NCI-H128 (cell line): ENCODE data around the gene DLG2.
"Not testable (repeated sequence)": the region's sequence is repeated elsewhere in the genome, so short reads cannot be mapped to it uniquely, and the experiment has no call there.

Experiments
- DNase-seq: peaks from one replicate; lab custom pipeline; 2025; ENCODE audit not compliant: unreplicated experiment; lab: John Stamatoyannopoulos, UW

DLG2 gene

DNA sequence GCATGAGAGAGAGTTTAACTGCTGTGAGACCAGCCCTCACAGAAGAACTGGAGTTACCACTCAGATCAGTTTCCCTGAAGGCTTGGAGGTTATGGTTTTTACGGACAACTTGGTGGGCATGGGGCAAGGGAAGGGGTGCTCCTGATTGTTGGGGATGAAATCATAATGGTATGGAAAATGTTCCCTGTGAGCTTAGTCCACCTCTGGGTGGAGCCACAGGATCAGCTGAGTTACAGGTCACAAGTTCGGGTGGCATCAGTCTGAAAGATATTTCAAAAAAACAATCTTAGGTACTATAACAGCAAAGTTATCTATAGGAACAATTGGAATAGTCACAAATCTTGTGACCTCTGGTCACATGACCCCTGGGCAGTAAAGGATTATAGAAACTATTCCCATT is 162.9 kb downstream of the DLG2 start:
- DNase-seq = no peak

GRCh38 chr11:85459304-85459703 is 167.8 kb downstream of the DLG2 start:
- no peak for DNase-seq

DNA sequence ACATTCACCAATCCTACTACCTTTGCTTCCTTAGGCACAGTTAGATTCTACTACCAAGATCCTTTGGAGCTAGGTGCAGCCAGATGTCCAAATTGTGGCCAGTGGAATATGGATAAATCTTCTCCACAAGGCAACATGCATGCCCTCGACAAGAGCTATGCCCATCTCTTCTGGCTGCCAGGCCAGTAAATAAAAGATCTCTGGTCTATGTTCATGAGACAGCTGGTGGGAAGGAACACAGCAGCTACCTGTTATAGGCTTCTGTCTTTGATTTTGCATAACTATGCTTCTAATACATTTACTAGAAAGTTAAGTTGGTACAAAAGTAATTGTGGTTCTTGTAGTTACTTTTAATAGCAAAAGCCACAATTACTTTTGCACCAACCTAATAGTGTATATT is 182.7 kb downstream of the DLG2 start:
- no peak for DNase-seq

- no peak for DNase-seq
Measured at GRCh38 chr11:85440273-85440672, 186.9 kb downstream of the DLG2 start.

DNA sequence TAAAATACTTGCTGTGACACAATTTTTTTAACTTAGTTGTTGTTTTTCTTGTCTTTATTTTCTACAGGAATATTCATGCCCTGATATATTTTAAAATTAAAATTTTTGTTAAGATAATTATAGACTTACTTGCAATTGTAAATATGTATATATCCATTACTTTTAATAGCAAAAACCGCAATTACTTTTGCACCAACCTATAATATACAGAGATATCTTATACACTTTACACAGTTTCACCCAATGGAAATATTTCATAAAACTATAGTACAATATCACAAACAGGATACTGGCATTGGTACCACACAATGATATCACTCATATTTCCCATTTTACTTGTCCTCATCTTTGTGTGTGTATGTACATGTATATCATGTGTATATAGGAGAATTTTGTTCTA is 188.8 kb downstream of the DLG2 start:
- no peak for DNase-seq

DNA sequence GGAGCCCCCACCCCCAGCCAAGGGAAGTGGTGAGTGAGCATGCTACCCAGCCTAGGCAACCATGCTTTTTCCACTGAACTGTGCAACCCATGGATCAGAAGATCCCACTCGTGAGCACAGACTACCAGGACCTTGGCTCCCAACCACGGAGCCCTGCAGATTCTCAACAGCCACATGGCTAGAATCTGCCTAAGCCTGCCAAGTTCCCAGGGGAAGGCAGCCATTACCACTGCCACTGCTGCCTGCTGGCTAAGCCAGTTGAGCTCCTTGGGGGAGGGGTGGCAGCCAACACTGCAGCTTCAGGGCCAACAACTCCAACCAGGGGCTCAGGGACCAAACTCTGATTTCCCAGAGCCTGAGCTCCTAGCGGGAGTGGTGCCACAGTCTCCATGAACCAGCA is 195.8 kb downstream of the DLG2 start:
- no peak for DNase-seq

DNA sequence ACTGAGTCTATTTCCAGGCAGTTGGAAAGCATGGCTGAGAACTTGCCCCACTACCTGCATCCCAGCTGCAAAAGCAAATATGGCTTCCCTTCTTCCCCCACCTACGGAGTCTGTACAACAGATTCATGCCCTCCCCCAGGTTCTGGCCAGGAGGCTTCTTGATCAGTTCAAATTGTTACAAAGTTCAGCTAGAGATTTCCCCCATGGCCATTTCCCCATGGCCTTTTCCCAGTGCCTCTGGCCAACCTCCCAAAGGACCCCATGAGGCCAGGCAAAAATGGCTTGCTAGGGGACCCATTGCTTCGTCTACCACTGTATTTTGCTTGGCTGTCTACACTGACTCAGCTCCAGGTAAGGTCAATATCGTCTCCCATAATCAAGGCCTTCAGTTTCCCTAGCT is 203.3 kb downstream of the DLG2 start:
- no peak for DNase-seq

DNA sequence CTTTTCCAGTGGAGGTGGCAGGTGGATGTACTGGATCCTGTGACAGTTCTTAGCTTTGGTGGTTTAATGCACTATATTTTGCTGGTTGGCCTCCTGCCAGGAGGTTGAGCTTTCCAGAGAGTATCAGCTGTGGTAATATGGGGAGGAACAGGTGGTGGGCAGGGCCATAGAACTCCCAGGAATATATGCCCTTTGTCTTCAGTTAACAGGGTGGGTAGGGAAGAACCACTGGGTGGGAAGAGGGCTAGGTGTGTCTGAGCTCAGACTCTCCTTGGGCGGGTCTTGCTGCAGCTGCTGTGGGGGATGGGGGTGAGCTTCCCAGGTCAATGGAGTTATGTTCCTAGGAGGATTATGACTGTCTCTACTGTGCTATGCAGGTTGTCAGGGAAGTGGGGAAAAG is 203.8 kb downstream of the DLG2 start:
- DNase-seq = no peak

GRCh38 chr11:85414175-85414574 is 213.0 kb downstream of the DLG2 start:
- no peak for DNase-seq

DNA sequence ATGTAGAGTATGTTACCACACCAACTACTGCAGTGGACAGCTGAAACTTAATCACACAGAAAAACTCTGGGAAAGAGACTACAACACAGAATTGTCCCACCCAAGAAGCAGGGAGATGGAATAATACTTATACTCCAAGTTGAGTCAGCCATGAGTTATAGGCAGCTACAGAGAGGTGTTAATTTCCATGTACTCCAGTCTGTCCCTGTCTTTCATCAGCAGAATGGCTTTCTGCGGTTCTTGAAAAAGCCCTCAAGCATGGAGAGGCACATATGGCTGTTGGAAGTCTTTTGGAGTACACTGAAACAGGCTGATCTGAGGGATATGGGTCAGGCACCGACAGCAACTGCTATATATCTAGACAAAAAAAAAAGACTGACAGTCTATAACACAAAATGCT is 219.5 kb downstream of the DLG2 start:
- DNase-seq = no peak

DNA sequence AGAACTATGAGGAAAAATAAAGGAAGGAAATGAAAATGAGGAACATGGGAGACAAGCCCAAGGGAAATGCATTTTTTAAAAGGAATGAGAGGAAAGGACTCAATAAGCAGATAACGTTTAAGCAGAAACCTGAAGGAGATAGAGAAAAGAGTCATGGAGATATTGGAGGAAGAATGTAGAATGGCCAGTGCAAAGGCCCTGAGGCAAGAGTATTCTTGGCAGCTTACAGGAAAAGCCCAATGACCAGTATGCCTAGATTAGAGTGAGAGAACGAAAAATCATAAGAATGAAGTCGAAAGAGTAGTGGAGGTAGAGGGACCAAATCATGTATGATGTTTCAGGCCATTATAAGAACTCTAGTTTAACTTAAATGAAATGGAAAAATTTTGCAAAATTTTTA is 220.3 kb downstream of the DLG2 start:
- DNase-seq = no peak

DNA sequence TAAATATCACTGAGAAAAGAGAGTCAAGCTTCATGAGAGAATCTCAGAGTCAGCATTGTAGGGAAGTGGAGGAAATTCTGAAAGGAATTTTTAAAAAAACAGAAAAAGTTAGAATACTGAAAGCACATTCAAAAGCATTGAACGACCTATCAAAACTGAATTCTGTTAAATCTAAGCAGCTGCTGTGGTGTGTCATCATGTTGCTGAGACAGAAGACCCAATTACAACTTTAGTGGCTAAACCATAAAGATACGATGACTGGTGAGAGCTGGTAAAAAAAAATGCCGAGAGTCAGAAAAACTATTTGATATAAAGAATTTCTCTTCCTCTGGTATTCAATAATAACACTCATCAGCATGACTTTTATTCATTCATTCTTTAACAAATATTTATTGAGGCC is 220.8 kb downstream of the DLG2 start:
- no peak for DNase-seq

DNA sequence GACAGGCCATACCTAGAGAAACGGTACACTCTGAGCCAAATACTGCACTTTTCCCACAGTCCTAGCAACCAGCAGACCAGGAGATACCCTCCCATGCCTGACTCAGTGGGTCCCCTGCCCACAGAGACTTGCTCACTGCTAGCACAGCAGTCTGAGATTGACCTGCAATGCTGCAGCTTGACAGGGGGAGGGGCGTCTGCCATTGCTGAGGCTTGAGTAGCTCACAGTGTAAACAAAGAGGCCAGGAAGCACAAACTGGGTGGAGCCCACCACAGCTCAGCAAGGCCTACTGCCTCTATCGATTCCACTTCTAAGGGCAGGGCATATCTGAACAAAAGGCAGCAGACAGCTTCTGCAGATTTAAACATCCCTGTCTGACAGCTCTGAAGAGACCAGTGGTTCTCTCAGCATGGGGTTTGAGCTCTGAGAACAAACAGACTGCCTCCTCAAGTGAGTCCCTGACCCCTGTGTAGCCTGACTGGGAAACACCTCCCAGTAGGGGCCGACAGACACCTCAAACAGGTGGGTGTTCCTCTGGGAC is 231.6 kb downstream of the DLG2 start:
- DNase-seq = not testable (repeated sequence)

DNA sequence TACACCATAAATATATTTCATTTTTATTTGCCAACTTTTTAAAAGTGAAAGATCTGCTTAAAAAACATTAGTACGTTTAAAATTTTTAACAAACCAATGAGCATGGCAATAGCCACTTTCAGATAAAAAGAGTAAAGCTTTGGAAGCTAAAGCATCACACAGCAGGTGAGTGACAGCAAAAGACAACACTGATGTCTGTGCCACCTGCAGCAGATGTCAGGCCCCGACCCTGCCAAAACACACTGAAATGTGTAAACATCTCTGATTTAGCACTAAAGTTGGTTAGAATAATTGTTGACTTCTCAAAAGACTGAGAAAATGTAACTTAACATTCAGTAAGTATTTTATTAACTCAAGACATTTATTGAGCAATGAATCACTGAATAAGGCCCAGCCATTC is 232.9 kb downstream of the DLG2 start:
- DNase-seq = no peak

DNA sequence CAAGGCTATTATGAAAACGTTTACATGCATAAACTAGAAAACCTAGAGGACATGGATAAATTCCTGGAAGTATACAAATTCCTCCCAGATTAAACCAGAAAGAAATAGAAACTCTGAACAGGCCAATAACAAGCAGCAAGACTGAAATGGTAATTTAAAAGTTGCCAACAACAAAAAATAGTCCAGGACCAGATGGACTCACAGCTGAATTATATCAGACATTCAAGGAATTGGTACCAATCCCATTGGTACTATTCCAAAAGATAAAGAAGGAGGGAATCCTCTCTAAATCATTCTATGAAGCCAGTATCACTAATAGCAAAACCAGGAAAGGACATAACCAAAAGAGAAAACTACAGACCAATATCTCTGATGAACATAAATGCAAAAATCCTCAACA is 236.0 kb downstream of the DLG2 start:
- no peak for DNase-seq

DNA sequence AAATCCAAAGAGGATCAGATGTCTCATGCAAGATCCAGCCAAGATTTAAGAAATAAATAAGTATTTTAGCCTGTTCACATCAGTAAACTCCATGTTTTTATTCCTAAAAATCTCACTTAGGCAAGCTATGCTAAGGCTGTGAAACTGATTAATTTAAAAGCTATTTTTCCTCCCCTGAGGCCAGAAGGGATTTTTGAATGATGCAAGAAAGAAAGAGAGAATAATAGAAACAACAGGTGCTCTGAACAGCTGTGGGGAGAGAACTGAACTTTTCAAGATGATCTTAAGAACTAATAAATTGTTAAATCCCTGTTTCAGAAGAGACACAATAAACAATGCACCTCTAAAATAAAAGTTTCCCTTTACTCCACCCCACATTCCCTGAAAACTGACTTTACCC is 241.6 kb downstream of the DLG2 start:
- no peak for DNase-seq

DNA sequence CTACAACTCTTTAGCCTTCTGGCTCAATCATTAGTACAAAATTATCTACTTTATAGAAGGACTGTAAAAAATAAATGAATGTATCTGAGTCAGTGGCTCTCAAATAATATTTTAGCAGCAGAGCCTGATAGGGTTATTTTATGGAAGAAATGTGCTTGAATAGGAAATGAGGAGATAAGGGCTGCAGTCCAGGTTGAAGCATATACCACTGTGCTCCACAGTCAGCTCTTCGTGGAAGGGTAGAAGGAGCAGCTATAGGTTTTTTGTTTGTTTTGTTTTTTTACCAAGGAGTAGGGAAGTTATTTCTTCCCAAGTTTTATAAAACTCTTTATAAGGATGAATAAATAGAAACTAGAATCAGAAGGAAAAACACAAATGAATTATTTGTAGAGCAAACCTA is 242.0 kb downstream of the DLG2 start:
- no peak for DNase-seq

DNA sequence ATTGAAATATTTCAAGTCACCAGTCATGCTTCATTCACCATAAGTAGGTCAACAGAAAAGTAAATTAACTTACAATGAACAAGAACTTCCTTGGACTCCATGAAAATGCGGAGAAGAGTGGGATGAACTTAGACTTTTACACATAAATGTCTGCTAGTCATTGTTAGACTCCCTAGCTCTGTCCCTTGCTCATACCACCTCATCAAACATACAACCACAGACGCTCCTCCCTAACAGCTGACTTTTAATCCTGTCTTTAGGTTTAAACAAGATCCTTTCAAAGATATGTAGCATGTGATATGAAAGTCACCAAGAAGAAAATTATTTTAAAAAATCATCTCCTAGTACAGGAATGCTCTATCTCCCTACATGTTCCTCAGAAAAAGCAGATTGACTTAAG is 248.1 kb downstream of the DLG2 start:
- no peak for DNase-seq

DNA sequence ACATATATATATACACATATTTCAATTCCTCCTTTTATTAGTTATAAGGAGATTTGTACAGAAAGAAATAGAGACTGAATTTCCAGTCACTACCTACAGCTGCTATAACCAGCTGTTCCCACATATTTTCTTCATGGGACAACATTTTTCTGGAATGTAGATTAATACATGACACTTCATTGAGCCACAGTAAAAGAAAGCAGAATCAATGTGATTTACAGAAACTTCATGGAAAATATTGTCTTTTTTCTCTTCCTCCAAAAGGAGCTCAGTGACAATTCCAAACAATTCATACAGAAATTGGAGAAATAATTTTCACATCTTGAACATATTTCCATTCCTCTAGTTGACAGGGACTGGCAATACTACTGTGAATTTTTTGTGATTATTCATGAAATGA is 249.2 kb downstream of the DLG2 start:
- DNase-seq = no peak

- no peak for DNase-seq
Measured at GRCh38 chr11:85359859-85360258, 267.3 kb downstream of the DLG2 start.

GRCh38 chr11:85355921-85356320 is 271.2 kb downstream of the DLG2 start:
- no peak for DNase-seq

DNA sequence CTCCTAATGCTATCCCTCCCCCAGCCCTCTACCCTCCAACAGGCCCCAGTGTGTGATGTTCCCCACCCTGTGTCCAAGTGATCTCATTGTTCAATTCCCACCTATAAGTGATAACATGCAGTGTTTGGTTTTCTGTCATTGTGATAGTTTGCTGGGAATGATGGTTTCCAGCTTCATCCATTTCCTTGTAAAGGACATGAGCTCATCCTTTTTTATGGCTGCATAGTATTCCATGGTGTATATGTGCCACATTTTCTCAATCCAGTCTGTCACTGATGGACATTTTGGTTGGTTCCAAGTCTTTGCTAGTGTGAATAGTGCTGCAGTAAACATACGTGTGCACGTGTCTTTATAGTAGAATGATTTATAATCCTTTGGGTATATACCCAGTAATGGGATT is 277.6 kb downstream of the DLG2 start:
- DNase-seq = not testable (repeated sequence)

DNA sequence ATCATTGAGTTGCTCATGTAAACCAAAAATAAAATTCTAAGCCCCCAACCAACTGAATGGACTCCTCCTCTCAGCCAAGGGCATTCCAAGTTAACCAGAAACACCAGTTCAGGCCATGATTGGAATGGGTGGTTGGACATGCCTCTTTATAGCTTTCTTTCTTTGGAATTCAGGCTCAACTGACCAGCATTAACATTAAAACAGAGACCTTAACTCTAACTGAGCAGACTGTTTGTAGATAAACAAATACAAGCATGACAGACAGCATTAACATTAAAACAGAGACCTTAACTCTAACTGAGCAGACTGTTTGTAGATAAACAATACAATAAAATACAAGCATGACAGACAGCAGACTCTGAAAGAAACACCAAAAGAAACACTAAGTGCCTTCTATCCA is 278.2 kb downstream of the DLG2 start:
- no peak for DNase-seq

- DNase-seq = no peak
Measured at GRCh38 chr11:85347291-85347690, 279.9 kb downstream of the DLG2 start.
